ENCODE measurements around the gene ST6GALNAC6. TPM values are rescaled to one million over a fixed set of nuclear protein-coding genes. Genes with fewer than 3 reads are reported as not detected.

The ST6GALNAC6 gene
- total and polyA plus RNA-seq, 2 experiments from 2014 or later = 53.0 to 73.4 TPM

DNA sequence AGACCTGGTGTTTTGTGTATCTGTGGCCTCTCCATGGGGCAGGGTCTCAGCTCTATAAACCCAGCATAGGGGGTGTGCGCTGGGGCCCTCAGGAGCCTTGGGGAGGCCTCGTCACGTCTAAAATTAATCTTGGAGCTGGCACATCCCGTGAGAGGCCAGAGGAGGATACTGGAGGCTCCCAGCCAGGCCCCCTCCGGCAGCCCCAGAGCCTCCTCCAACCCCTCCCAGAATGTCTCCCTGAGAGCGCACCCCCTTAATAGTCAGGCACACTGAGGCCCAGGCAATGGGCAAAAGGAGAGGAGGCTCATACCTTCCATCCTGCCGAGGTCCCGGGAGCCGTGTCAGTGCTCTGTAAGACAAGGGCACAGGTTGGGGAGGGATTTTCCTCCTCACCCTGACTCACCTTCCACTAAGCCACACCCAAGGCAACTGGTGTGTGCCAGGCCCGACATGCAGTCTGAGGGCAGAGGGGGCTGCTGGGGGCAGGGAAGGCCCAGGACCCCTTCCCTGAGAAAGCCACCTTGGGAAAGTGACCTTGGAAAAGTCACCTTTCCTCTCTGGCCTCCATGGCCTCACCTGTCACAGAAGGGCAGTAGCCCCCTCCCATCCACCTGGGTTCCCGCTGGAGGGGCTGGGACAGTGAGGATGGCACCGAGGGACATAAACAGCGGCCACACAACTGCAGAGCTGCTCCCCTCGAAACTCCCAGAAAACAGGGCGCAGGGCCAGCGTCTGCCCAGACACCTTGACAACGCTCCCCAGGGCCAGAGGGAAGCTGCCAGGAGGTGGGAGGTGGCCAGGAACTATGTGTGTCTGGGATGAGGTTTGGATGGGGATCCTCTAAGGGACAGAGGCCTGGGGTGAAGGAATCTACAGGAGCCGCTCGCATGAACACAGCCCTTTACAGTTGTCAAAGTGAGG, 24.8 kb downstream of the ST6GALNAC6 start:
- Histone ChIP-seq H3K9me3 (ENCODE audit: low read depth) (no peaks in the 10 kb centered on the region), H3K27ac (peak overlapping the region; percentile 66), H3K36me3 (no peaks in the 10 kb centered on the region), H3K4me3 (no peak overlapping the region), H3K4me1 (ENCODE audit: low read depth) (peaks cover 35% of the 10 kb centered on the region), H3K27me3 (no peaks in the 10 kb centered on the region)
- DNase-seq (ENCODE audit: low read depth in 1 of 2, low spot score in 1 of 2) = no peak
- TF ChIP-seq, protein P1, sequence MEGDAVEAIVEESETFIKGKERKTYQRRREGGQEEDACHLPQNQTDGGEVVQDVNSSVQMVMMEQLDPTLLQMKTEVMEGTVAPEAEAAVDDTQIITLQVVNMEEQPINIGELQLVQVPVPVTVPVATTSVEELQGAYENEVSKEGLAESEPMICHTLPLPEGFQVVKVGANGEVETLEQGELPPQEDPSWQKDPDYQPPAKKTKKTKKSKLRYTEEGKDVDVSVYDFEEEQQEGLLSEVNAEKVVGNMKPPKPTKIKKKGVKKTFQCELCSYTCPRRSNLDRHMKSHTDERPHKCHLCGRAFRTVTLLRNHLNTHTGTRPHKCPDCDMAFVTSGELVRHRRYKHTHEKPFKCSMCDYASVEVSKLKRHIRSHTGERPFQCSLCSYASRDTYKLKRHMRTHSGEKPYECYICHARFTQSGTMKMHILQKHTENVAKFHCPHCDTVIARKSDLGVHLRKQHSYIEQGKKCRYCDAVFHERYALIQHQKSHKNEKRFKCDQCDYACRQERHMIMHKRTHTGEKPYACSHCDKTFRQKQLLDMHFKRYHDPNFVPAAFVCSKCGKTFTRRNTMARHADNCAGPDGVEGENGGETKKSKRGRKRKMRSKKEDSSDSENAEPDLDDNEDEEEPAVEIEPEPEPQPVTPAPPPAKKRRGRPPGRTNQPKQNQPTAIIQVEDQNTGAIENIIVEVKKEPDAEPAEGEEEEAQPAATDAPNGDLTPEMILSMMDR (IDR thresholded peaks at IDR 0.05; ENCODE audit: low read depth, low read length) = no peak

DNA sequence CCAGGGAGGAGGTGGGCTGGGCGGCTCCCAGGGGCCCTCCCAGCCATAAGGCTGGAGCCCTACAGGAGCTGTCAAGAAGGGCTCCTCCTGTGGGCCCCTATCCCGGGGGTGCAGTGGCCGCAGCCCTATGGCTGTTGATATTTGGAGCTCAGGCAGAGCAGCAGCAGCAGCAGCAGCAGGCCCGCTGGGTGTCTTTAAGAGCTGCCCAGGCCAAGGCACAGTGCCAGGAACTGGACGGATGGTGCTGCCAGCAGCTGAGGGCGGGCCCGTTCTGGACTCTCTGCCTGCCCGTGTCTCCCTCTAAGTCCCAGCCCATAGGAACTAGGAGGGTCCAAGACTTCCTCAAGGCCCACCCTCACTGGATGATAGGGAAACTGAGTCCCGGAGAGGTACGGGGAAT, 25.5 kb downstream of the ST6GALNAC6 start:
- Histone ChIP-seq H3K4me3 (no peak overlapping the region), H3K9me3 (ENCODE audit: low read depth) (no peaks in the 10 kb centered on the region), H3K36me3 (peaks cover 3% of the 10 kb centered on the region), H3K27ac (no peak overlapping the region), H3K4me1 (ENCODE audit: low read depth) (peaks cover 33% of the 10 kb centered on the region), H3K27me3 (no peaks in the 10 kb centered on the region)
- DNase-seq (ENCODE audit: low read depth in 1 of 2, low spot score in 1 of 2) = peak in 1 of 2 donors; percentile 45
- TF ChIP-seq, protein P1 (IDR thresholded peaks at IDR 0.05; ENCODE audit: low read depth, low read length) = no peak

DNA sequence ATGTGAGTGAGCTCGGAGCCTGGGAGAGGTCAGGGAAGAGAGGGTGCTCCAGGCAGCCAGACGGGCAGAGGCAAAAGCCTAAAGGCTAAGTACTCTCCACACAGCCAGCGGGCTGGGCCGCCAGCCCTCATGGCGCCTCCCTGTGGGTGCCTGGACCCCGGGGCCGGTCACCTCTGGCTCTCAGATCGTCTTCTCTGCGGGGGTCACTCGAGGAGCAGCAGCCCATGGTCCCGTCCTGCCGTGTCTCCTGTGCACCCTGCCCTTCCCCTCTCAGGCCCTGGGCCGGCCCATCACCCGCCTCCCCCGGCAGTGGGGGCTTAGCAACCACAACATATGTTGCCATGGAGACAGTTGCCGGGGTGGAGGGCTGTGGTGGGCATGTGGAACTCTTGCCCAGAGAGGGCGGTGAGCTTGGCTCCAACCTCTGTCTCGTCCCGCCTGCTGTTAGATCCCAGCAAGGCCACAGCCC, 26.1 kb downstream of the ST6GALNAC6 start:
- DNase-seq (ENCODE audit: low read depth in 1 of 2, low spot score in 1 of 2) = no peak
- TF ChIP-seq, protein P1 (IDR thresholded peaks at IDR 0.05; ENCODE audit: low read depth, low read length) = no peak
- Histone ChIP-seq H3K4me1 (ENCODE audit: low read depth) (peaks cover 26% of the 10 kb centered on the region), H3K4me3 (no peak overlapping the region), H3K27ac (peak overlapping the region; percentile 14), H3K9me3 (ENCODE audit: low read depth) (no peaks in the 10 kb centered on the region), H3K36me3 (peaks cover 4% of the 10 kb centered on the region), H3K27me3 (no peaks in the 10 kb centered on the region)

DNA sequence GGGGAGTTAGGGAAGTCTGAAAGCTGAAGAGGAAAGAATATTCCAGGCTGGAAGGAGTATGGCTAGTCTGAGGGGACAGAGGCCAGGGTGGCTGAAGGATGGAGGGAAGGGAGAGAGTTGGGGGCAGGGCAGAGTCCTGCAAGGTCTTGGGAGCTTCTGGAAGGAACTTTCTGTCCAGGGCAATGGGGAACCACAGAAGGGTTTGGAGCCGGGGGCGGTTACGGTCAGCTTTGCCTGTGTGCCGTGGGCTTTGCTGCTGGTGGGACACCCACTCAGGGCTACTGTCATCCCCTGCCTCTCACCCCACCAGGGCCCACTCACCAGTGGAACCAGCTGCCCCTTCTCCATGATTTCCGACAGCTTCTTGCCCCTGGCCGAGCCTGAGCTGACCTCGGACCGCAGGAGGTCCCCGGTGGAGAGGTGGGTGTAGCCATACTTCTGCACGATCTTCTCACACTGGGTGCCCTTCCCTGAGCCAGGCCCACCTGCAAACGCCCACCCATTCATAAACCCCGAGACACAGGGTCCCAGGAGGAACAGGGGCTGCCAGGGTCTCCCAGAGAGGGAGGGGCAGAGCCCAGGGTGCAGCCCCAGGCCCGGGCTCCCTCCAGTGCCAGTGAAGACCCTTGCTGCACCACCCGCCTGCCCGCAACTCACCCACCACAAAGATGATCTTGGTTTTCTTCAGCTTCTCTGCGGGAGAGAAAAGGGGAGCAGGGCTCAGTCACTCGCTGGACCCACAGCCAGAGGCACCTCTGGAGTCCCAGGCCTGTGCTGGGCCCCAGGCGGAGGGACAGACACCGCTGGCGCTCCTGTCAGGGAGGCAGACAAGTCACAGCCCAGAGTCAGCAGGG, 26.8 kb downstream of the ST6GALNAC6 start:
- Histone ChIP-seq H3K27ac (peak overlapping the region; percentile 14), H3K4me1 (ENCODE audit: low read depth) (peaks cover 20% of the 10 kb centered on the region)
- no peak for DNase-seq (ENCODE audit: low read depth in 1 of 2, low spot score in 1 of 2)

DNA sequence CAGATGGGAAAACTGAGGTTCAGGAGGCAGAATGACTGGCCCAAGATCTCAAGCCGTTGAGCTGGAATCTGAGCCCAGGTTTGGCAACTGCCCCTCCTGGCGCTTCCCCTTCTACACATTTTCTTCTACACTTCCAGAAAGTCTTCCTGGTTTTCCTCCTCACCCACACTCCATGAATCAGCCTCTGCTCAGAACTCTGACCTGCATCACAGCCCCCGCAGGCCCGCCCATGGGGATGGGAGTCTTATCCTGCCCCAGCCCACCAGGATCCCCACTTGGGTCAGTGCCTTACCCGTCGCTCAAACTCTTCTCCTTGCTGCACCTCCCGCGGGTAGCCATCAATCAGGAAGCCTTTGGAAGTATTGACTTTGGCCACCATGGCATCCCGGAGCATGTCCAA, 27.9 kb downstream of the ST6GALNAC6 start:
- Histone ChIP-seq H3K27ac (no peak overlapping the region), H3K4me1 (ENCODE audit: low read depth) (peaks cover 14% of the 10 kb centered on the region), H3K9me3 (ENCODE audit: low read depth) (no peaks in the 10 kb centered on the region), H3K4me3 (no peak overlapping the region), H3K36me3 (peaks cover 7% of the 10 kb centered on the region), H3K27me3 (no peaks in the 10 kb centered on the region)
- TF ChIP-seq, protein P1 (IDR thresholded peaks at IDR 0.05; ENCODE audit: low read depth, low read length) = no peak
- no peak for DNase-seq (ENCODE audit: low read depth in 1 of 2, low spot score in 1 of 2)

More for the DNA sequence above, 26.8 kb downstream of the ST6GALNAC6 start:
- peaks cover 7% of the 10 kb centered on the region for H3K36me3 ChIP-seq
- H3K4me3 ChIP-seq = no peak overlapping the region
- TF ChIP-seq, protein P1 (IDR thresholded peaks at IDR 0.05; ENCODE audit: low read depth, low read length) = no peak
- H3K9me3 ChIP-seq (ENCODE audit: low read depth) = no peaks in the 10 kb centered on the region
- H3K27me3 ChIP-seq = no peaks in the 10 kb centered on the region
